ENCODE results near the gene AIFM3. TPM values are rescaled to one million over a fixed set of nuclear protein-coding genes. Genes with fewer than 3 reads are reported as not detected.
A peak's percentile ranks its signal among the peaks of the same experiment; 100 is the strongest.
"Not testable (repeated sequence)": the region's sequence is repeated elsewhere in the genome, so short reads cannot be mapped to it uniquely, and the experiment has no call there.

AIFM3 gene
- 3.2 and 3.9 TPM in 2 replicates for total RNA-seq (2014; rRNA removed; shearing (Covaris generic))
- polyA plus RNA-seq (2015; cell fraction: cytosol; rRNA removed): 3.6 and 3.9 TPM in 2 replicates
- polyA plus RNA-seq (2015; cell fraction: nucleus; rRNA removed): 42.8 and 48.4 TPM in 2 replicates

- in situ Hi-C loops (cut with HindIII; ENCODE audit: low pct_unique_long_range_greater_than_20kb, low sequenced_read_pairs): no loop called here
- DNase-seq (ENCODE audit: low read depth, low spot score): no peak
Measured at GRCh38 chr22:20966883-20967696, at the start of gene AIFM3. TSS of gene AIFM3 (plus strand) at chr22:20967255. CDS start at chr22:20967945, 690 bp downstream.

- peak; percentile 15 for DNase-seq (ENCODE audit: low read depth, low spot score)
- in situ Hi-C loops (cut with HindIII; ENCODE audit: low pct_unique_long_range_greater_than_20kb, low sequenced_read_pairs): no loop called here
Measured at GRCh38 chr22:20918663-20919218, 48.3 kb upstream of the AIFM3 start.

- in situ Hi-C loops (cut with HindIII; ENCODE audit: low pct_unique_long_range_greater_than_20kb, low sequenced_read_pairs): no loop called here
- DNase-seq (ENCODE audit: low read depth, low spot score): no peak
Measured at GRCh38 chr22:20919718-20920117, 47.3 kb upstream of the AIFM3 start.

- in situ Hi-C loops (cut with HindIII; ENCODE audit: low pct_unique_long_range_greater_than_20kb, low sequenced_read_pairs): no loop called here
- no peak for DNase-seq (ENCODE audit: low read depth, low spot score)
Measured at GRCh38 chr22:20920881-20921203, 46.2 kb upstream of the AIFM3 start.

GRCh38 chr22:20922141-20922751 is 44.8 kb upstream of the AIFM3 start:
- DNase-seq (ENCODE audit: low read depth, low spot score): no peak
- in situ Hi-C loops (cut with HindIII; ENCODE audit: low pct_unique_long_range_greater_than_20kb, low sequenced_read_pairs): no loop called here

- no peak for DNase-seq (ENCODE audit: low read depth, low spot score)
- in situ Hi-C loops (cut with HindIII; ENCODE audit: low pct_unique_long_range_greater_than_20kb, low sequenced_read_pairs): no loop called here
Measured at GRCh38 chr22:20926243-20926642, 40.8 kb upstream of the AIFM3 start.

GRCh38 chr22:20927940-20928572 is 39.0 kb upstream of the AIFM3 start:
- in situ Hi-C loops (cut with HindIII; ENCODE audit: low pct_unique_long_range_greater_than_20kb, low sequenced_read_pairs): no loop called here
- no peak for DNase-seq (ENCODE audit: low read depth, low spot score)

- DNase-seq (ENCODE audit: low read depth, low spot score): no peak
- in situ Hi-C loops (cut with HindIII; ENCODE audit: low pct_unique_long_range_greater_than_20kb, low sequenced_read_pairs): no loop called here
Measured at GRCh38 chr22:20928573-20928967, 38.5 kb upstream of the AIFM3 start.

- in situ Hi-C loops (cut with HindIII; ENCODE audit: low pct_unique_long_range_greater_than_20kb, low sequenced_read_pairs): no loop called here
- no peak for DNase-seq (ENCODE audit: low read depth, low spot score)
Measured at GRCh38 chr22:20930004-20930403, 37.1 kb upstream of the AIFM3 start.

- DNase-seq (ENCODE audit: low read depth, low spot score); in situ Hi-C loops (cut with HindIII; ENCODE audit: low pct_unique_long_range_greater_than_20kb, low sequenced_read_pairs): not testable (repeated sequence)
Measured at GRCh38 chr22:20930435-20930834, 36.6 kb upstream of the AIFM3 start.

- in situ Hi-C loops (cut with HindIII; ENCODE audit: low pct_unique_long_range_greater_than_20kb, low sequenced_read_pairs): no loop called here
Measured at GRCh38 chr22:20931126-20931654, 35.9 kb upstream of the AIFM3 start.

GRCh38 chr22:20933910-20934309 is 33.1 kb upstream of the AIFM3 start:
- in situ Hi-C loops (cut with HindIII; ENCODE audit: low pct_unique_long_range_greater_than_20kb, low sequenced_read_pairs): no loop called here

More at GRCh38 chr22:20931126-20931654, 35.9 kb upstream of the AIFM3 start:
- DNase-seq (ENCODE audit: low read depth, low spot score): no peak

GRCh38 chr22:20935049-20935448 is 32.0 kb upstream of the AIFM3 start:
- DNase-seq (ENCODE audit: low read depth, low spot score); in situ Hi-C loops (cut with HindIII; ENCODE audit: low pct_unique_long_range_greater_than_20kb, low sequenced_read_pairs): not testable (repeated sequence)

More at GRCh38 chr22:20933910-20934309, 33.1 kb upstream of the AIFM3 start:
- no peak for DNase-seq (ENCODE audit: low read depth, low spot score)

- in situ Hi-C loops (cut with HindIII; ENCODE audit: low pct_unique_long_range_greater_than_20kb, low sequenced_read_pairs); DNase-seq (ENCODE audit: low read depth, low spot score): not testable (repeated sequence)
Measured at GRCh38 chr22:20935780-20936539, 31.1 kb upstream of the AIFM3 start.

- no peak for DNase-seq (ENCODE audit: low read depth, low spot score)
- in situ Hi-C loops (cut with HindIII; ENCODE audit: low pct_unique_long_range_greater_than_20kb, low sequenced_read_pairs): no loop called here
Measured at GRCh38 chr22:20937031-20937793, 29.8 kb upstream of the AIFM3 start.

GRCh38 chr22:20937794-20938671 is 29.0 kb upstream of the AIFM3 start:
- no peak for DNase-seq (ENCODE audit: low read depth, low spot score)
- in situ Hi-C loops (cut with HindIII; ENCODE audit: low pct_unique_long_range_greater_than_20kb, low sequenced_read_pairs): no loop called here
